ENCODE measurements around the gene KCNK10. TPM values are rescaled to one million over a fixed set of nuclear protein-coding genes. Genes with fewer than 3 reads are reported as not detected.

KCNK10 gene
- total and polyA plus RNA-seq, 2 of the 8 experiments (the other 6 are each of a cell fraction or from before 2014, with no cell fraction given), result 0.45 to 0.63 TPM

DNA sequence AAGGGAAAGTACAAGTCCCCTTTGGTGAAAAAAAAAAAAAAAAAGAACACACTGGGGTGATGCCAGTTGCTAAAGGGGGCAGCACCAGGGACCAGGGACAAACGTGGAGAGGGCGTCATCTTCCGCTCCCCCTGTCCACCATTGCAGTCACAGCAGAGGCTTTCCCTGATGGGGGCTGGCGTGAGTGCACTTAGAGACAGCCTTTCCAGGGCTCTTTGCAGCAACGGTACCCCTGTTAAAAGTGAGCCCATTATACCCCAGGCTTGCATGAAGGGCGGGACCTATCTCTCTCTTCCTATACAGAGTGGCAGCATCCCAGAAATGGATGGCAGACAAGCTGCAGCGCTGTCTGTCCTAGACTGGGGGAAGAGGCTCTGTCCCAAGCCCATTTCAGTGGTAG, 155.0 kb downstream of the KCNK10 start (continued):
- TF ChIP-seq, protein P1, sequence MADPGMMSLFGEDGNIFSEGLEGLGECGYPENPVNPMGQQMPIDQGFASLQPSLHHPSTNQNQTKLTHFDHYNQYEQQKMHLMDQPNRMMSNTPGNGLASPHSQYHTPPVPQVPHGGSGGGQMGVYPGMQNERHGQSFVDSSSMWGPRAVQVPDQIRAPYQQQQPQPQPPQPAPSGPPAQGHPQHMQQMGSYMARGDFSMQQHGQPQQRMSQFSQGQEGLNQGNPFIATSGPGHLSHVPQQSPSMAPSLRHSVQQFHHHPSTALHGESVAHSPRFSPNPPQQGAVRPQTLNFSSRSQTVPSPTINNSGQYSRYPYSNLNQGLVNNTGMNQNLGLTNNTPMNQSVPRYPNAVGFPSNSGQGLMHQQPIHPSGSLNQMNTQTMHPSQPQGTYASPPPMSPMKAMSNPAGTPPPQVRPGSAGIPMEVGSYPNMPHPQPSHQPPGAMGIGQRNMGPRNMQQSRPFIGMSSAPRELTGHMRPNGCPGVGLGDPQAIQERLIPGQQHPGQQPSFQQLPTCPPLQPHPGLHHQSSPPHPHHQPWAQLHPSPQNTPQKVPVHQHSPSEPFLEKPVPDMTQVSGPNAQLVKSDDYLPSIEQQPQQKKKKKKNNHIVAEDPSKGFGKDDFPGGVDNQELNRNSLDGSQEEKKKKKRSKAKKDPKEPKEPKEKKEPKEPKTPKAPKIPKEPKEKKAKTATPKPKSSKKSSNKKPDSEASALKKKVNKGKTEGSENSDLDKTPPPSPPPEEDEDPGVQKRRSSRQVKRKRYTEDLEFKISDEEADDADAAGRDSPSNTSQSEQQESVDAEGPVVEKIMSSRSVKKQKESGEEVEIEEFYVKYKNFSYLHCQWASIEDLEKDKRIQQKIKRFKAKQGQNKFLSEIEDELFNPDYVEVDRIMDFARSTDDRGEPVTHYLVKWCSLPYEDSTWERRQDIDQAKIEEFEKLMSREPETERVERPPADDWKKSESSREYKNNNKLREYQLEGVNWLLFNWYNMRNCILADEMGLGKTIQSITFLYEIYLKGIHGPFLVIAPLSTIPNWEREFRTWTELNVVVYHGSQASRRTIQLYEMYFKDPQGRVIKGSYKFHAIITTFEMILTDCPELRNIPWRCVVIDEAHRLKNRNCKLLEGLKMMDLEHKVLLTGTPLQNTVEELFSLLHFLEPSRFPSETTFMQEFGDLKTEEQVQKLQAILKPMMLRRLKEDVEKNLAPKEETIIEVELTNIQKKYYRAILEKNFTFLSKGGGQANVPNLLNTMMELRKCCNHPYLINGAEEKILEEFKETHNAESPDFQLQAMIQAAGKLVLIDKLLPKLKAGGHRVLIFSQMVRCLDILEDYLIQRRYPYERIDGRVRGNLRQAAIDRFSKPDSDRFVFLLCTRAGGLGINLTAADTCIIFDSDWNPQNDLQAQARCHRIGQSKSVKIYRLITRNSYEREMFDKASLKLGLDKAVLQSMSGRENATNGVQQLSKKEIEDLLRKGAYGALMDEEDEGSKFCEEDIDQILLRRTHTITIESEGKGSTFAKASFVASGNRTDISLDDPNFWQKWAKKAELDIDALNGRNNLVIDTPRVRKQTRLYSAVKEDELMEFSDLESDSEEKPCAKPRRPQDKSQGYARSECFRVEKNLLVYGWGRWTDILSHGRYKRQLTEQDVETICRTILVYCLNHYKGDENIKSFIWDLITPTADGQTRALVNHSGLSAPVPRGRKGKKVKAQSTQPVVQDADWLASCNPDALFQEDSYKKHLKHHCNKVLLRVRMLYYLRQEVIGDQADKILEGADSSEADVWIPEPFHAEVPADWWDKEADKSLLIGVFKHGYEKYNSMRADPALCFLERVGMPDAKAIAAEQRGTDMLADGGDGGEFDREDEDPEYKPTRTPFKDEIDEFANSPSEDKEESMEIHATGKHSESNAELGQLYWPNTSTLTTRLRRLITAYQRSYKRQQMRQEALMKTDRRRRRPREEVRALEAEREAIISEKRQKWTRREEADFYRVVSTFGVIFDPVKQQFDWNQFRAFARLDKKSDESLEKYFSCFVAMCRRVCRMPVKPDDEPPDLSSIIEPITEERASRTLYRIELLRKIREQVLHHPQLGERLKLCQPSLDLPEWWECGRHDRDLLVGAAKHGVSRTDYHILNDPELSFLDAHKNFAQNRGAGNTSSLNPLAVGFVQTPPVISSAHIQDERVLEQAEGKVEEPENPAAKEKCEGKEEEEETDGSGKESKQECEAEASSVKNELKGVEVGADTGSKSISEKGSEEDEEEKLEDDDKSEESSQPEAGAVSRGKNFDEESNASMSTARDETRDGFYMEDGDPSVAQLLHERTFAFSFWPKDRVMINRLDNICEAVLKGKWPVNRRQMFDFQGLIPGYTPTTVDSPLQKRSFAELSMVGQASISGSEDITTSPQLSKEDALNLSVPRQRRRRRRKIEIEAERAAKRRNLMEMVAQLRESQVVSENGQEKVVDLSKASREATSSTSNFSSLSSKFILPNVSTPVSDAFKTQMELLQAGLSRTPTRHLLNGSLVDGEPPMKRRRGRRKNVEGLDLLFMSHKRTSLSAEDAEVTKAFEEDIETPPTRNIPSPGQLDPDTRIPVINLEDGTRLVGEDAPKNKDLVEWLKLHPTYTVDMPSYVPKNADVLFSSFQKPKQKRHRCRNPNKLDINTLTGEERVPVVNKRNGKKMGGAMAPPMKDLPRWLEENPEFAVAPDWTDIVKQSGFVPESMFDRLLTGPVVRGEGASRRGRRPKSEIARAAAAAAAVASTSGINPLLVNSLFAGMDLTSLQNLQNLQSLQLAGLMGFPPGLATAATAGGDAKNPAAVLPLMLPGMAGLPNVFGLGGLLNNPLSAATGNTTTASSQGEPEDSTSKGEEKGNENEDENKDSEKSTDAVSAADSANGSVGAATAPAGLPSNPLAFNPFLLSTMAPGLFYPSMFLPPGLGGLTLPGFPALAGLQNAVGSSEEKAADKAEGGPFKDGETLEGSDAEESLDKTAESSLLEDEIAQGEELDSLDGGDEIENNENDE (IDR thresholded peaks at IDR 0.05; ENCODE audit: insufficient replicate concordance, low read length), result no peak
- TF ChIP-seq JUN (IDR thresholded peaks at IDR 0.05; ENCODE audit: low read depth, low read length) (no peak), EGR1 (IDR thresholded peaks at IDR 0.05; ENCODE audit: borderline replicate concordance, low read depth, low read length) (no peak), RFX5 (IDR thresholded peaks at IDR 0.05; ENCODE audit: borderline replicate concordance, low read depth, low read length) (no peak), POU5F1 (IDR thresholded peaks at IDR 0.05; ENCODE audit: low read depth, low read length) (no peak)

All from H1 (cell line).